ENCODE measurements around the gene AMPH.

GRCh38 chr7:38628630-38629385 is 2.4 kb downstream of the AMPH start:
- TF ChIP-seq, protein P1, sequence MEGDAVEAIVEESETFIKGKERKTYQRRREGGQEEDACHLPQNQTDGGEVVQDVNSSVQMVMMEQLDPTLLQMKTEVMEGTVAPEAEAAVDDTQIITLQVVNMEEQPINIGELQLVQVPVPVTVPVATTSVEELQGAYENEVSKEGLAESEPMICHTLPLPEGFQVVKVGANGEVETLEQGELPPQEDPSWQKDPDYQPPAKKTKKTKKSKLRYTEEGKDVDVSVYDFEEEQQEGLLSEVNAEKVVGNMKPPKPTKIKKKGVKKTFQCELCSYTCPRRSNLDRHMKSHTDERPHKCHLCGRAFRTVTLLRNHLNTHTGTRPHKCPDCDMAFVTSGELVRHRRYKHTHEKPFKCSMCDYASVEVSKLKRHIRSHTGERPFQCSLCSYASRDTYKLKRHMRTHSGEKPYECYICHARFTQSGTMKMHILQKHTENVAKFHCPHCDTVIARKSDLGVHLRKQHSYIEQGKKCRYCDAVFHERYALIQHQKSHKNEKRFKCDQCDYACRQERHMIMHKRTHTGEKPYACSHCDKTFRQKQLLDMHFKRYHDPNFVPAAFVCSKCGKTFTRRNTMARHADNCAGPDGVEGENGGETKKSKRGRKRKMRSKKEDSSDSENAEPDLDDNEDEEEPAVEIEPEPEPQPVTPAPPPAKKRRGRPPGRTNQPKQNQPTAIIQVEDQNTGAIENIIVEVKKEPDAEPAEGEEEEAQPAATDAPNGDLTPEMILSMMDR (IDR thresholded peaks at IDR 0.05), result no peak
- TF ChIP-seq POLR2A (IDR thresholded peaks at IDR 0.05), result no peak
